ENCODE results near the gene PPP1R10. TPM values are rescaled to one million over a fixed set of nuclear protein-coding genes. Genes with fewer than 3 reads are reported as not detected.

The PPP1R10 gene
- total RNA-seq, 1 donor from 2014 or later = 18.8 TPM

DNA sequence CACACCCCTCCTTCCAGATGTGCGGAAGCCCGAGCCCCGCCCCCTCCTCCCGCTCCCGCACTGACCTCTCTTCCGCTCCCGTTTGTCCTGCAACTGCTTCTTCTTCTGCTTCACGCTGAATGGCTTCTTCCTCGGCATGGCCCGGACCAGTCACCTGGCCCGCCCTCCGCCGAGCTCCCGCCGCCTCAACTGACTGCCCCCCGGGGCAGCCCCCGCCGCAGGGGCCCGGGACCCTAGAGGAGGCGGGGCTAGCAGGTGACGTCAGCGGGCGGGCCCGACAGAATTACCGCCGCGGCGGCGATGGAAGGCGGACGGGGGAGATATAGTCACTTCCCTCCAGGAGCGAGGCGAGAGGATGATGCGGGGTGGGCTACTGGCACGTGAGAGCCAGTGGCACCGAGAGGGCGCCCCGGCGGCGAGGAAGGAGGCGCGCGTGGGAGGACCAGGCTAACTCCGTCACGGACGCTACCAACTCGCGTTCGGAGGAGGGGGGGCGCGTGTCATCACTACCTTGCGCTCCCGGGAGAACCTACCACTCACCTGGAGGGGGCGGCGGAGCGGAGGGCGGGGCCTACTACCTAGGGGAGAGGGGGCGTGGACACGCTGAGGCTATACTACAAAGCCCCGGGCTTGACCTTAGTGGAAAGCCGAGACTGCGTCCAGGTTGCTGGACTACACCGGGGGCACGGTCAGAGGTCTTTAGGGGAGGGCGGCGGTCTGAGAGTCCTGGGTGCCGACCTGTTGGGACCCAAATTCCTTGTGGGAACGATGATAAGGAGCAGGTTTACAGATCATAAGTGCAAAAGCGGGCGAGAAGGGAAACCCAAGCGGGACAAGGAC is 60.8 kb downstream of the PPP1R10 start, which contains the start of gene GNL1:
GNL1 (minus strand) TSS at position 424 of the 840 bp plus-strand sequence; CDS start at position 138, 286 bp downstream.
- peak; percentile 94 for DNase-seq

DNA sequence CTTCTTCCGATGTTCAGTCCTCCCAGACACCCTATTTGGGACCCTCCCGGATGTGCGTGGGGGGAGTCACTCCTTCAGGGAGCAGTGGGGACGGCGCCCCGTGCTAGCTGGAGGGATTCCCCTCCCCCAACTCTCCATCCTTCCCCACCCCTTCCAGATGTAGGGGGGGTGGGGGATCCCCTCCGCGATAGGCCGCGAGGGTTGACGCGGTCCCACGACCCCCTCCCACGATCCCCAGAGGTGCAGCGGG is 61.3 kb downstream of the PPP1R10 start:
- DNase-seq = peak; percentile 84

- DNase-seq = peak; percentile 82
These were observed 61.9 kb downstream of the PPP1R10 start for GRCh38 chr6:30554962-30555815.

DNA sequence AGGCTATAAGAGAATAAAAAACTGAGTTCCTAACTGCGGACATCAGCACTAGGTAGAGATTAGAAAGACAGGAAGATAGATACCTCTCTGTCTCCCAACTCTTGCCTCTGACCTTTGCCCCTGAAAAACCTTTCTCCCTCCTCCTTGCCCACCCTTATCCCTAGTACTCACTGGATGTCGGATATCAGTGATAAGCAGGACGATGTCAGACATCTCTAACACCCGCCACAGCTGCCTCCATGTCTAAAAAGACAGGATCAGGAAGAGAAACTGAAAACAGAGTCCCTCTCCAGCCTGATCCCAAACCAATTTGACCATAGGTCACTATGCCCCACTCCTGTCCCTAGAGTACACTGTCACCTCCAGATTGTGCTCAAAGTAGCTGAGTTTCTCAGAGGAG is 62.6 kb downstream of the PPP1R10 start:
- DNase-seq = no peak

Small RNA genes within 50 kb of the gene (small RNA-seq; reads per million reads assigned to genes)
- gene MIR877 (ENCODE audit: low replicate concordance) = 5.1 reads per million, percentile 92 among the genes with 10 or more reads in this experiment

Other genes with a start within 250 kb of the PPP1R10 start
- gene HLA-E, start 127.7 kb downstream of the PPP1R10 start, total RNA-seq = 179 TPM
- gene GNL1, start 60.8 kb downstream of the PPP1R10 start, total RNA-seq = 40.2 TPM
- gene PRR3, start 59.9 kb downstream of the PPP1R10 start, total RNA-seq = 5.8 TPM
- gene ABCF1, start 45.8 kb downstream of the PPP1R10 start, total RNA-seq = 36.4 TPM
- gene MRPS18B, start 597 bp upstream of the PPP1R10 start, total RNA-seq = 60.1 TPM
- 6.4 TPM for gene ATAT1, start 9.6 kb upstream of the PPP1R10 start, total RNA-seq
- gene C6orf136, start 29.9 kb upstream of the PPP1R10 start, total RNA-seq = 15.5 TPM
- 24.5 TPM for gene DHX16, start 55.8 kb upstream of the PPP1R10 start, total RNA-seq
- 19.7 TPM for gene PPP1R18, start 69.4 kb upstream of the PPP1R10 start, total RNA-seq
- 5.2 TPM for gene NRM, start 73.7 kb upstream of the PPP1R10 start, total RNA-seq
- 14.5 TPM for gene MDC1, start 100.0 kb upstream of the PPP1R10 start, total RNA-seq
- 286 TPM for gene TUBB, start 103.1 kb upstream of the PPP1R10 start, total RNA-seq
- gene FLOT1, start 125.4 kb upstream of the PPP1R10 start, total RNA-seq = 79.3 TPM
- gene IER3, start 127.3 kb upstream of the PPP1R10 start, total RNA-seq = 7.1 TPM